HCT116 (cell line): ENCODE measurements around the gene NT5C2. TPM values are rescaled to one million over a fixed set of nuclear protein-coding genes. Genes with fewer than 3 reads are reported as not detected.

Experiments
- ATAC-seq: fragments of 200-7000 bp; cut with Tn5 transposase; 2 replicates; pipeline ENCODE4 v1.9.1; 2020; ENCODE audit warnings: mild to moderate bottlenecking, moderate library complexity
- BruUV-seq: library from RNA; stranded (reverse); fragments of 400-500 nt; replicated peaks from 2 replicates; lab custom pipeline; 2021; lab: Mats Ljungman, UMichigan
- CTCF ChIA-PET: fragments of 300-600 bp; sonication (Branson Sonifier 250); formaldehyde crosslinking; loops from one replicate; lab custom pipeline; 2021; ENCODE audit warnings: antibody characterized with exemption; lab: Charles Lee
- POLR2A ChIA-PET: fragments of 300-600, 350-600 bp; sonication (Branson Sonifier 250); formaldehyde crosslinking; loops from one replicate; lab custom pipeline; 2021; ENCODE audit warnings: antibody characterized with exemption; lab: Charles Lee
- RAD21 ChIA-PET, 2 experiments: fragments of 300-600 bp; sonication (Branson Sonifier 250); formaldehyde crosslinking; loops; one replicate each; lab custom pipeline; 2023; ENCODE audit warnings: low total read pairs in 2 of 2; ENCODE audit not compliant: uncharacterized antibody in 2 of 2, unreplicated experiment in 2 of 2, low non-redundant PET in 1 of 2; lab: Charles Lee
- DNase-seq: peaks from one replicate; pipeline ENCODE4 v3.0.0-alpha.2; 2010; ENCODE audit warnings: low read depth, low spot score
- H2AFZ ChIP-seq: fragments of 200-600 bp; shearing (Covaris generic), sonication (generic); 2 replicates; pipeline ENCODE4 v1.6.1; 2017; ENCODE audit warnings: low read depth, mixed run types, mixed read lengths, antibody characterized with exemption, low read length; ENCODE audit not compliant: poor library complexity, severe bottlenecking
- H3K27ac ChIP-seq: 2 replicates; pipeline ENCODE4 v1.5.1; 2012; ENCODE audit warnings: low read depth, low read length
- H3K27me3 ChIP-seq: fragments of 200-600 bp; sonication (generic); 2 replicates; pipeline ENCODE4 v1.6.1; 2016; ENCODE audit warnings: mixed run types, low read length, mixed read lengths; ENCODE audit not compliant: insufficient read depth
- H3K36me3 ChIP-seq, 2 experiments: fragments of 200-500 bp in 1 of 2; fragments of 200-600 bp in 1 of 2; sonication (Bioruptor generic) in 1 of 2; sonication (generic) in 1 of 2; 2 replicates each; pipeline versions ENCODE4 v1.5.1 to v1.6.1; 2014 to 2016; ENCODE audit warnings: low read length in 2 of 2, inconsistent platforms in 1 of 2, mixed read lengths in 1 of 2, mixed run types in 1 of 2; ENCODE audit not compliant: insufficient read depth in 2 of 2, control insufficient read depth in 1 of 2
- H3K4me1 ChIP-seq, 2 experiments: fragments of 200-600 bp in 1 of 2; sonication (generic) in 1 of 2; 2 replicates each; pipeline versions ENCODE4 v1.5.1 to v1.6.1; 2012 to 2017; ENCODE audit warnings: low read length in 2 of 2, inconsistent platforms in 1 of 2, mild to moderate bottlenecking in 1 of 2, mixed read lengths in 1 of 2, mixed run types in 1 of 2, moderate library complexity in 1 of 2; ENCODE audit not compliant: insufficient read depth in 2 of 2, control insufficient read depth in 1 of 2
- H3K4me2 ChIP-seq: fragments of 200-600 bp; sonication (generic); 2 replicates; pipeline ENCODE4 v1.6.1; 2017; ENCODE audit warnings: mixed run types, low read length, mixed read lengths
- H3K4me3 ChIP-seq, 2 experiments: fragments of 200-600 bp in 1 of 2; sonication (generic) in 1 of 2; replicated peaks in 1 of 2; 2 replicates each; pipeline ENCODE4 v1.5.1; 2011 to 2016; ENCODE audit warnings: low read length in 2 of 2, control low read depth in 1 of 2, low read depth in 1 of 2, mild to moderate bottlenecking in 1 of 2, mixed read lengths in 1 of 2, mixed run types in 1 of 2
- H3K79me2 ChIP-seq: fragments of 200-600 bp; sonication (generic); 2 replicates; pipeline ENCODE4 v1.6.1; 2017; ENCODE audit warnings: mild to moderate bottlenecking, mixed run types, low read length, moderate library complexity, mixed read lengths; ENCODE audit not compliant: insufficient read depth
- H3K9ac ChIP-seq: fragments of 200-600 bp; sonication (generic); 2 replicates; pipeline ENCODE4 v1.6.1; 2016; ENCODE audit warnings: low read length, mixed read lengths
- H3K9me2 ChIP-seq: fragments of 200-600 bp; sonication (generic), shearing (Covaris generic); 2 replicates; pipeline ENCODE4 v1.6.1; 2017; ENCODE audit warnings: mixed run types, mild to moderate bottlenecking, moderate library complexity; ENCODE audit not compliant: insufficient read depth
- H3K9me3 ChIP-seq, 2 experiments: fragments of 200-500 bp in 1 of 2; fragments of 200-600 bp in 1 of 2; sonication (Bioruptor generic) in 1 of 2; sonication (generic) in 1 of 2; 2 replicates each; pipeline ENCODE4 v1.6.1; 2014 to 2017; ENCODE audit warnings: low read length in 2 of 2, mixed read lengths in 2 of 2, inconsistent platforms in 1 of 2, low read depth in 1 of 2, mild to moderate bottlenecking in 1 of 2, mixed run types in 1 of 2, moderate library complexity in 1 of 2; ENCODE audit not compliant: control insufficient read depth in 1 of 2, insufficient read depth in 1 of 2
- H4K20me1 ChIP-seq: fragments of 200-600 bp; sonication (generic), shearing (Covaris generic); 2 replicates; pipeline ENCODE4 v1.6.1; 2017; ENCODE audit warnings: mixed run types, mild to moderate bottlenecking, moderate library complexity; ENCODE audit not compliant: insufficient read depth
- CEBPB ChIP-seq: IDR thresholded peaks from 2 replicates; pipeline ENCODE4 v1.6.1; 2012; ENCODE audit warnings: low read depth
- EZH2 ChIP-seq: fragments of 200-600 bp; sonication (generic); IDR thresholded peaks from 2 replicates; pipeline ENCODE4 v1.6.1; 2017; ENCODE audit warnings: antibody characterized with exemption, mixed run types
- FOSL1 ChIP-seq: IDR thresholded peaks from 2 replicates; pipeline ENCODE4 v1.6.1; 2012; ENCODE audit warnings: low read depth
- JUND ChIP-seq: IDR thresholded peaks from 2 replicates; pipeline ENCODE4 v1.6.1; 2012
- POLR2A ChIP-seq: IDR thresholded peaks from 2 replicates; pipeline ENCODE4 v1.7.0; 2011; ENCODE audit warnings: borderline replicate concordance; ENCODE audit not compliant: insufficient read depth, insufficient read length; ENCODE audit errors: extremely low read depth
- SP1 ChIP-seq: IDR thresholded peaks from 2 replicates; pipeline ENCODE4 v1.6.1; 2012; ENCODE audit warnings: low read depth
- TCF7L2 ChIP-seq: IDR thresholded peaks from 2 replicates; pipeline ENCODE4 v1.7.0; 2011; ENCODE audit warnings: borderline replicate concordance, inconsistent platforms; ENCODE audit not compliant: insufficient read depth, insufficient read length; ENCODE audit errors: extremely low read depth
- intact Hi-C: fragments of 100-400 bp; cut with micrococcal nuclease; formaldehyde crosslinking; loops from 2 replicates; pipeline ENCODE4 v1.10.0; 2022
- total RNA-seq: library from RNA; stranded (reverse); gene quantifications from one replicate; pipeline ENCODE4 v1.2.1, GENCODE V29; 2021; ENCODE audit not compliant: unreplicated experiment
- TF ChIP-seq, protein P1 (sequence below): IDR thresholded peaks from 2 replicates; pipeline ENCODE4 v1.6.1; 2012

Gene NT5C2
- total RNA-seq, 1 experiment from 2014 or later, result 63.0 TPM

DNA sequence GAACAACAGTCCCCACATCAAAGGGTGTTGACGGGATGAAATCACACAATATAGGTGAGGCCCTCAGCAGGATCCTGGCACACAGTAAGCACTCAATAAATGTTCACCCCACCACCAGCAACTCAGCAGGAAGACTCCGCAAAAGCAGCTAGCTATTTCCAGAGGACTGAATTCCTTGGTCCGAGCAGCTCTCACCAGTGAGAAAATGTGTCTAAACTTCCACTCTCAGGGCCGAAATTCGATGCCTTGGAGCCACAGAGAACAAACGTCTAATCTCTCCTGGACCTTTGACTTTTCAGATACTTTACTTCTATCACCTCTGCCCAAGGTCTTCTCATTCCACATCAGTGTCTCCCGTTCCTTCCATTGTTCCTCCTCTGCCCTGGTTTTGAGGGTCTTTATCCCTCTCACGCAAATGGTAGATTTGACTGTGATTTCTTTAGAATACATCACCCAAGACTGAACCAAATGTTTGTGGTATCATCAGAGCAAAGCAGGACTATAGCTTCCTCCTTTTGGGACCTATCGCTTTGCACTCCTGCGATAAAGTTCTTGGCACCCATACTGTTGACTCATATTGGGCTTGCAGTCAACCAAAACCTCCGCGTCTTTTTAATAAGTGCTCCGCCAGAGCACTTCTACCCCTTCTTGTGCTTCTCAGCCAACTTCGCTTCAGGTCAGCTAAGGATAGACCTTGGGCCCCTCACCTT lies 903 bp upstream of the NT5C2 start:
- CTCF ChIA-PET, result interaction anchor here (2.4 to 3.3 kb wide), 2 partner anchors 45 to 51 kb away, joined by 11 read pairs; partner anchors contain the start of gene RPEL1
- peak; percentile 47 for DNase-seq
- intact Hi-C loops, result loop anchor here (2.0 kb wide), 1 partner anchor 45 kb away; no protein-coding TSS in a partner anchor
- Histone ChIP-seq H3K4me2 (peak overlapping the region; percentile 82), H3K36me3 (no peaks in the 10 kb centered on the region), H3K9me2 (no peaks in the 10 kb centered on the region), H2AFZ (peak overlapping the region; percentile 84), H3K9me3 (no peaks in the 10 kb centered on the region), H4K20me1 (peaks cover 10% of the 10 kb centered on the region; the same call in 1 of the 2 replicates), H3K4me3 (peak overlapping the region; percentile 34 to 91), H3K27ac (peak overlapping the region; percentile 24), H3K79me2 (peaks cover 37% of the 10 kb centered on the region), H3K27me3 (no peaks in the 10 kb centered on the region), H3K4me1 (peaks cover 31 to 50% of the 10 kb centered on the region in 2 experiments), H3K9ac (peak overlapping the region; percentile 48)
- peak; percentile 54; the same call in 1 of the 2 replicates for ATAC-seq
- TF ChIP-seq FOSL1 (peak; percentile 45; the same call in 1 of the 2 replicates), TCF7L2 (peak; percentile 24), POLR2A (no peak), EZH2 (no peak), JUND (peak; percentile 23), SP1 (no peak; the same call in 1 of the 2 replicates), CEBPB (no peak)
- TF ChIP-seq, protein P1, sequence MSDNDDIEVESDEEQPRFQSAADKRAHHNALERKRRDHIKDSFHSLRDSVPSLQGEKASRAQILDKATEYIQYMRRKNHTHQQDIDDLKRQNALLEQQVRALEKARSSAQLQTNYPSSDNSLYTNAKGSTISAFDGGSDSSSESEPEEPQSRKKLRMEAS, result 0 out of 2 replicates have a peak, but pooled peaks have one; percentile 26
- TSS peak; percentile 68 for BruUV-seq
- RAD21 ChIA-PET, result interaction anchor here in 1 of 2 experiments (0.6 to 0.9 kb wide), 2 partner anchors 45 to 178 kb away, joined by 3 read pairs; no protein-coding TSS in a partner anchor
- POLR2A ChIA-PET, result interaction anchor here (0.5 to 3.8 kb wide), 8 partner anchors 10 to 248 kb away, joined by 3 to 34 read pairs (median 4); no protein-coding TSS in a partner anchor
